ENCODE data around the gene FYB1. TPM values are rescaled to one million over a fixed set of nuclear protein-coding genes. Genes with fewer than 3 reads are reported as not detected.

Gene FYB1
- total RNA-seq, 1 experiment from 2014 or later, result 0.46 TPM

- in situ Hi-C loops (cut with HindIII; ENCODE audit: low pct_unique_long_range_greater_than_20kb, low sequenced_read_pairs) (no loop called here), intact Hi-C loops (cut with micrococcal nuclease; ENCODE audit: unreplicated experiment) (no loop called here)
- no peaks in the 10 kb centered on the region for H3K36me3 ChIP-seq (ENCODE audit: control insufficient read depth, insufficient read depth, low read length)
- H3K27me3 ChIP-seq (ENCODE audit: control insufficient read depth, insufficient read depth, low read length), result peaks cover 5% of the 10 kb centered on the region; the same call in 1 of the 2 replicates
- no peak for DNase-seq (ENCODE audit: low read depth, low spot score)
- no TSS peak for BruUV-seq (replicated peaks)
- H3K27ac ChIP-seq (ENCODE audit: low read length), result no peak overlapping the region
- no peak overlapping the region for H3K4me3 ChIP-seq (ENCODE audit: low read depth in 2 of 2, low read length in 2 of 2)
- ChIA-PET POLR2A (no interaction called here), CTCF (no interaction called here)
- H3K4me1 ChIP-seq (ENCODE audit: control insufficient read depth, insufficient read depth, low read length), result no peaks in the 10 kb centered on the region
- TF ChIP-seq POLR2AphosphoS5 (IDR thresholded peaks at IDR 0.05; ENCODE audit: low read depth, low read length) (no peak), TCF7L2 (IDR thresholded peaks at IDR 0.05; ENCODE audit: low read depth, low read length) (no peak), REST (IDR thresholded peaks at IDR 0.05; ENCODE audit: insufficient read depth in 1 of 2, low read depth in 2 of 2, low read length in 1 of 2) (no peak), CTCF (IDR thresholded peaks at IDR 0.05) (no peak), SIN3A (IDR thresholded peaks at IDR 0.05; ENCODE audit: borderline replicate concordance, insufficient read depth, low read depth, low read length) (no peak)
- no peaks in the 10 kb centered on the region for H3K9me3 ChIP-seq (ENCODE audit: control insufficient read depth, insufficient read depth, low read depth, low read length)
- ATAC-seq, result no peak
These were observed 87.9 kb downstream of the FYB1 start for GRCh38 chr5:39131210-39132127.

- BruUV-seq (replicated peaks), result no TSS peak
- no peak overlapping the region for H3K27ac ChIP-seq (ENCODE audit: low read length)
- H3K36me3 ChIP-seq (ENCODE audit: control insufficient read depth, insufficient read depth, low read length), result no peaks in the 10 kb centered on the region
- intact Hi-C loops (cut with micrococcal nuclease; ENCODE audit: unreplicated experiment) (no loop called here), in situ Hi-C loops (cut with HindIII; ENCODE audit: low pct_unique_long_range_greater_than_20kb, low sequenced_read_pairs) (no loop called here)
- TF ChIP-seq SIN3A (IDR thresholded peaks at IDR 0.05; ENCODE audit: borderline replicate concordance, insufficient read depth, low read depth, low read length), result no peak
- TF ChIP-seq REST (IDR thresholded peaks at IDR 0.05; ENCODE audit: insufficient read depth in 1 of 2, low read depth in 2 of 2, low read length in 1 of 2), result no peak
- no peak for TF ChIP-seq POLR2AphosphoS5 (IDR thresholded peaks at IDR 0.05; ENCODE audit: low read depth, low read length)
- TF ChIP-seq CTCF (IDR thresholded peaks at IDR 0.05), result no peak
- no peak for TF ChIP-seq TCF7L2 (IDR thresholded peaks at IDR 0.05; ENCODE audit: low read depth, low read length)
- POLR2A ChIA-PET, result no interaction called here
- ATAC-seq (no peak), DNase-seq (ENCODE audit: low read depth, low spot score) (no peak)
- no peaks in the 10 kb centered on the region for H3K9me3 ChIP-seq (ENCODE audit: control insufficient read depth, insufficient read depth, low read depth, low read length)
- no peaks in the 10 kb centered on the region for H3K4me1 ChIP-seq (ENCODE audit: control insufficient read depth, insufficient read depth, low read length)
- CTCF ChIA-PET, result no interaction called here
- no peak overlapping the region for H3K4me3 ChIP-seq (ENCODE audit: low read depth in 2 of 2, low read length in 2 of 2)
- H3K27me3 ChIP-seq (ENCODE audit: control insufficient read depth, insufficient read depth, low read length), result peaks cover 5% of the 10 kb centered on the region; the same call in 1 of the 2 replicates
These were observed 88.6 kb downstream of the FYB1 start for GRCh38 chr5:39130716-39131115.

Measured in Panc1 (cell line).